ENCODE results near the gene TNFAIP8L2.
A peak's percentile ranks its signal among the peaks of the same experiment; 100 is the strongest.
"Not testable (repeated sequence)": the region's sequence is repeated elsewhere in the genome, so short reads cannot be mapped to it uniquely, and the experiment has no call there.

Gene TNFAIP8L2

DNA sequence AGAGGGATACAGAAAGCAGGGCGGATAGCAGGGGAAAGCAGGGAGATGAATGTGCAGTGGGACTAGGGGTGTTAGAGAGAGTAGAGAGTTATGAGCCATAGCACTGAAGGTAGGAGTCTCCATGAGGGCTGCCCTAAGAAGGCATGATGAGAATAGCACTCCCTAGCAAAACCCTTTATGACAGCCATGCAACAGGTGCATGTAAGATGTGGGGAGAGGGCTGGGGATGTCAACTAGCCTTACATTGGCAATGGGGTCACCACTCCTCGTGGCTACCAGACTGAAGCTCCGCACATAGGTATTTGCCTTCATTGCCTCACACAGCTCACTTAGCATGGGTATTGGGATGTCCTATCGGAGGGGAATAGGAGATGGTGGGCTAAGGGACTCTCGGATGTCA is 14.7 kb downstream of the TNFAIP8L2 start:
- H3K4me3 ChIP-seq (ENCODE audit: low read depth, low read length): no peak overlapping the region
- DNase-seq (ENCODE audit: low read depth): no peak
- TF ChIP-seq, protein P1, sequence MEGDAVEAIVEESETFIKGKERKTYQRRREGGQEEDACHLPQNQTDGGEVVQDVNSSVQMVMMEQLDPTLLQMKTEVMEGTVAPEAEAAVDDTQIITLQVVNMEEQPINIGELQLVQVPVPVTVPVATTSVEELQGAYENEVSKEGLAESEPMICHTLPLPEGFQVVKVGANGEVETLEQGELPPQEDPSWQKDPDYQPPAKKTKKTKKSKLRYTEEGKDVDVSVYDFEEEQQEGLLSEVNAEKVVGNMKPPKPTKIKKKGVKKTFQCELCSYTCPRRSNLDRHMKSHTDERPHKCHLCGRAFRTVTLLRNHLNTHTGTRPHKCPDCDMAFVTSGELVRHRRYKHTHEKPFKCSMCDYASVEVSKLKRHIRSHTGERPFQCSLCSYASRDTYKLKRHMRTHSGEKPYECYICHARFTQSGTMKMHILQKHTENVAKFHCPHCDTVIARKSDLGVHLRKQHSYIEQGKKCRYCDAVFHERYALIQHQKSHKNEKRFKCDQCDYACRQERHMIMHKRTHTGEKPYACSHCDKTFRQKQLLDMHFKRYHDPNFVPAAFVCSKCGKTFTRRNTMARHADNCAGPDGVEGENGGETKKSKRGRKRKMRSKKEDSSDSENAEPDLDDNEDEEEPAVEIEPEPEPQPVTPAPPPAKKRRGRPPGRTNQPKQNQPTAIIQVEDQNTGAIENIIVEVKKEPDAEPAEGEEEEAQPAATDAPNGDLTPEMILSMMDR (IDR thresholded peaks at IDR 0.05; ENCODE audit: low read depth, low read length, missing control alignments): no peak

DNA sequence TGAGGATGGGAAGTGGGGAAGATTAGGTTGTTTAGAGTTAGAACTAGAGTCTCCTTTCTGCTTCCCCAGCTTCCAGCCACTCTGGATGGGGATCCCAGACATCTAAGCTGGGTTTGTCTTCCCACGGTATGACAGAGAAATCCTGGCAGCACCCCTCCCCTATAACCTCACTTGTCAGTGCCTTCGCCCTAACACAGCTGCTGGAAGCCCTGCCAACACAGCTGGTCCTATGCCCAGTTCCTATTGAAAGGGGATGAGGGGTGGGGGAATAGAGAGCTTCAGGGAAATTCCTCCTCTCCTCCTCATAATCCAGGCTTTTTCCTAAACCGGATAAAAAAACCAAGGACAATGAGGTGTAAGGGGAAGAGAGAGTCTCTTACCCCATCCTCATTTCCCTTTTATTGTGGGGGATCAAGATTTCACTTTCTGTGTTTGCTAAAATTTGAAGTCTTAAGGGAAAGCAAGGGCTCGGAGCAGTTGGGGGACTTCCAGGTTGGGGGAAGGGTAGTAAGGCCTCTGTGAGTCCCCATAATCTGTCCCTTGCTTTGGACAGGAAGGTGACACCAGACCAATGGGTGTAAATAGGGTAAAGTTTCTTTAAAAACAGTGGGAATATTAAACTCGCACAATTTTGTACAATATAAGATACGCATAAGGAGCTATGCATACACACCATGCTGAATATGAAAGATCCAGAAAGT is 18.7 kb downstream of the TNFAIP8L2 start:
- H3K4me3 ChIP-seq (ENCODE audit: low read depth, low read length): no peak overlapping the region
- no peak for DNase-seq (ENCODE audit: low read depth)
- TF ChIP-seq, protein P1 (IDR thresholded peaks at IDR 0.05; ENCODE audit: low read depth, low read length, missing control alignments): no peak

DNA sequence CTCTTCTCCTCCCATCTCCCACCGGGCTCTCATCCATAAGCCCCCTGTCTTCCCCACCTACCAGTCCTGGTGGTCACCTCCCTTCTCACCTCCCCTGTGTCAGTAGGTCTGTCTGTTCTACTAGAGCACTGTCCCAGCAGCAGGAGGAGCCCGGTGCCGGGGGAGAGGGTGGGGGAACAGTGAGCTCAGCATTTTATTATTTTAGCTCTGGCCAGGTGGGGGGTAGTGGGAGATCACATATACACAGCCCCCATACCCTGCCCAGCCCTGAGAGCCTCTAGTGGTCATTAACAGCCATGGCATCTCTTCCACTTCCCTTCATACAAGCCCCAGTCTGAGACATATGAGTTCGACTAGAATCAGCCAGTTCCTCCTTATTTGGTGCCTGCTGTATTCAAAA is 19.4 kb downstream of the TNFAIP8L2 start, which contains the start of gene TMOD4:
TSS of gene TMOD4 (minus strand) at position 119 of the 400 bp plus-strand sequence. CDS start 1,106 bp downstream, outside the sequence.
- H3K4me3 ChIP-seq (ENCODE audit: low read depth, low read length): no peak within 1 kb of the TSS
- DNase-seq (ENCODE audit: low read depth): no peak
- TF ChIP-seq, protein P1 (IDR thresholded peaks at IDR 0.05; ENCODE audit: low read depth, low read length, missing control alignments): peak; percentile 63

DNA sequence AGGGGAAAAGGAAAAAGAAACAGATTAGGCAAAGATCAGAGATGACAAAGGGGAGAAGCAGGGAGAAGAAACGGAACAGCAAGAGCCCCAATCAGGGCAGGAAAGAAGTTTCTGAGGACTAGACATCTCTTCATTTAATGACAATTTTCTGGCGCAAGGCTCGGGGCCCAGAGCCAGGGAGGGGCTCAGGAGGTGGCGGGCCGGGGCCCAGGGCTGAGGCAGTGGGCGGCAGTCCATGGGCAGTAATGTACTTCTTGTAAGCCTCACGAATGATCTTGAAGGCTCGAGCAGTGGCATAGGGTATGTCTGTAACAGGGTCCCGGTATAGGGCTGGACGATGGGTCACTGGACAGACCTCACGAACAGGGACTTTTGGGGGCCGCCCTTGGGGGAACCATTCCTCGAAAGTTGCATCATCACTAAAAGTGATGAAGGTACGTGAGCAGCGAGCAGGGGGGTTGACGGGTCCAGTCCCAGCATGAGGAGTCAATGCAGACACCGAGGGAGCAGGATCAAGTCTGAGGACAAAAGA is 20.1 kb downstream of the TNFAIP8L2 start:
- TF ChIP-seq, protein P1 (IDR thresholded peaks at IDR 0.05; ENCODE audit: low read depth, low read length, missing control alignments): no peak
- DNase-seq (ENCODE audit: low read depth): no peak
- H3K4me3 ChIP-seq (ENCODE audit: low read depth, low read length): no peak overlapping the region

DNA sequence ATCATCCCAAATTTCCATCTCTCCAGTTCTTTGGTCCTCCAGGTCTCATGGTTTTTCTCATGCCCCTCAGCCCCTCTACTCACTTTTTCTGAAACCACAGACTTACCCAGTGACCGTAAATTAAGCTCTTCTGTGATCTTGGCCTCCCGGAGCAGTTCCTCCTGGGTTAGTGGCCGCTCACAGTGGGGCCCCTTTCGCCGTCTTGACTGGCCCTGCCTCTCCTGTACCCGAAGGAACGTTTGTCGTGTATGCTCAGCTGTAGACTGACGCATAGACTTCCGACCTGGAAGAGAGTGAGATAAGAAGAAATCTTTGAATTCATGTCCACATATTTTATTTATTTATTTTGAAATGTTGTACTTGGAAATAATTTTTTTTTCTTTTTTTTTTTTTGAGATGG is 27.8 kb downstream of the TNFAIP8L2 start:
- DNase-seq (ENCODE audit: low read depth): no peak
- no peak overlapping the region for H3K4me3 ChIP-seq (ENCODE audit: low read depth, low read length)
- TF ChIP-seq, protein P1 (IDR thresholded peaks at IDR 0.05; ENCODE audit: low read depth, low read length, missing control alignments): no peak

DNA sequence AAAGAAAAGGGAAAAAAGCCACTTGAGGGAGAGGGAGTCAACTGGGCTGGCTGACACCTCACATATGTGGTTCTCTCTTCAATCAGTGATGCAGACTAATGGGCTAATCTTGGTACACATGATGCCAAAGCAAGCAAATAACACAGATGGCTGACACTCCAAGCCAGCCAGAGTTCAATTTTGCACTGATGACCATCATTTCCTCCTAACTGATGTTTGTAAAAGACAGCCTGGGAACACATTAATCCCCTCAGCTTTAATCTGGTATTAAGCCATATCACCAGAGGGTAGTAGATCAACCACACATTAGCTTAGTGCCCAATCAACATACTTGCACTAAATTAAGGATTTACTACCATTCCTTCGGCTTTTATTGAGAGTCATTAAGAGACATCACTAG is 30.8 kb downstream of the TNFAIP8L2 start:
- no peak overlapping the region for H3K4me3 ChIP-seq (ENCODE audit: low read depth, low read length)
- no peak for DNase-seq (ENCODE audit: low read depth)
- TF ChIP-seq, protein P1 (IDR thresholded peaks at IDR 0.05; ENCODE audit: low read depth, low read length, missing control alignments): no peak

DNA sequence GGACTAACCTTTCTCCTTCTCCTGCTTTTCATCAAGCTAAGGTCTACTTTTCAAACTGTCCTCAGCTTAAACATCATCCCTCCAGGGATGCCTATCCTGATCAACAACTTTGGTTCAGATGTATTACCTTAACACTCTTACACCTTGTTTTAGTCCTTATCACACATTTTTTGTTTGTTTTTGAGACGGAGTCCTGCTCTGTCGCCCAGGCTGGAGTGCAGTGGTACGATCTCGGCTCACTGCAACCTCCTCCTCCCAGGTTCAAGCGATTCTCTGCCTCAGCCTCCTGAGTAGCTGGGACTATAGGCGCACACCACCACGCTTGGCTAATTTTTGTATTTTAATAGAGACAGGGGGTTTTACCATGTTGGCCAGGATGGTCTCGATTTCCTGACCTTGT is 32.2 kb downstream of the TNFAIP8L2 start:
- not testable (repeated sequence) for DNase-seq (ENCODE audit: low read depth)
- H3K4me3 ChIP-seq (ENCODE audit: low read depth, low read length): peak overlapping the region; percentile 69

All from GM12864 (cell line).